Panc1 (cell line): ENCODE results near the gene ZNF678. TPM values are rescaled to one million over a fixed set of nuclear protein-coding genes. Genes with fewer than 3 reads are reported as not detected.

Experiments
- ATAC-seq: fragments of 200-7000 bp; cut with Tn5 transposase; 2 replicates; pipeline ENCODE4 v1.9.1; 2020; ENCODE audit warnings: mild to moderate bottlenecking, moderate library complexity
- Bru-seq: library from RNA; stranded (reverse); fragments of 400-500 nt; gene quantifications from one replicate; lab custom pipeline; 2021; lab: Mats Ljungman, UMichigan
- BruChase-seq, 2 experiments: library from RNA; stranded (reverse); fragments of 400-500 nt; gene quantifications; one replicate each; lab custom pipeline; 2021; lab: Mats Ljungman, UMichigan
- BruUV-seq: library from RNA; stranded (reverse); fragments of 400-500 nt; replicated peaks from 2 replicates; lab custom pipeline; 2021; lab: Mats Ljungman, UMichigan
- CTCF ChIA-PET: fragments of 300-600 bp; sonication (Branson Sonifier 250); formaldehyde crosslinking; loops from one replicate; lab custom pipeline; 2022; ENCODE audit warnings: antibody characterized with exemption; lab: Charles Lee
- POLR2A ChIA-PET: fragments of 300-600 bp; sonication (Branson Sonifier 250); formaldehyde crosslinking; loops from one replicate; lab custom pipeline; 2022; ENCODE audit warnings: antibody characterized with exemption; lab: Charles Lee
- DNase-seq: peaks from one replicate; pipeline ENCODE4 v3.0.0-alpha.2; 2010; ENCODE audit warnings: low read depth, low spot score
- H3K27ac ChIP-seq: 2 replicates; pipeline ENCODE4 v1.5.1; 2011; ENCODE audit warnings: mild to moderate bottlenecking, low read length, inconsistent platforms
- H3K27me3 ChIP-seq: fragments of 200-500 bp; sonication (Bioruptor generic); 2 replicates; pipeline ENCODE4 v1.6.0; 2014; ENCODE audit warnings: low read length, inconsistent platforms; ENCODE audit not compliant: control insufficient read depth, insufficient read depth
- H3K36me3 ChIP-seq: fragments of 200-500 bp; sonication (Bioruptor generic); 2 replicates; pipeline ENCODE4 v1.5.1; 2014; ENCODE audit warnings: inconsistent platforms, mild to moderate bottlenecking, low read length, moderate library complexity; ENCODE audit not compliant: control insufficient read depth, insufficient read depth
- H3K4me1 ChIP-seq: 2 replicates; pipeline ENCODE4 v1.5.1; 2011; ENCODE audit warnings: inconsistent platforms, mild to moderate bottlenecking, low read length, moderate library complexity; ENCODE audit not compliant: control insufficient read depth, insufficient read depth
- H3K4me3 ChIP-seq, 2 experiments: 2 replicates each; pipeline ENCODE4 v1.5.1; 2011 to 2012; ENCODE audit warnings: low read depth in 2 of 2, low read length in 2 of 2, mild to moderate bottlenecking in 2 of 2, inconsistent platforms in 1 of 2, moderate library complexity in 1 of 2
- H3K9me3 ChIP-seq: fragments of 200-500 bp; sonication (Bioruptor generic); 2 replicates; pipeline ENCODE4 v1.5.1; 2014; ENCODE audit warnings: low read depth, mild to moderate bottlenecking, inconsistent platforms, low read length, moderate library complexity; ENCODE audit not compliant: control insufficient read depth, insufficient read depth
- CTCF ChIP-seq: fragments of 450-650 bp; IDR thresholded peaks from 2 replicates; pipeline ENCODE4 v1.5.1; 2017; ENCODE audit warnings: mild to moderate bottlenecking
- POLR2AphosphoS5 ChIP-seq: IDR thresholded peaks from 2 replicates; pipeline ENCODE4 v1.6.1; 2012; ENCODE audit warnings: mild to moderate bottlenecking, low read depth, low read length, moderate library complexity
- SIN3A ChIP-seq: IDR thresholded peaks from 2 replicates; pipeline ENCODE4 v1.6.1; 2012; ENCODE audit warnings: low read depth, mild to moderate bottlenecking, low read length, moderate library complexity, borderline replicate concordance; ENCODE audit not compliant: insufficient read depth
- TCF7L2 ChIP-seq: IDR thresholded peaks from 2 replicates; pipeline ENCODE4 v1.6.1; 2011; ENCODE audit warnings: mild to moderate bottlenecking, low read depth, low read length, inconsistent platforms
- in situ Hi-C: cut with HindIII; loops from 2 replicates; pipeline ENCODE4 v1.10.0; 2016; ENCODE audit warnings: low sequenced_read_pairs, low pct_unique_long_range_greater_than_20kb
- intact Hi-C: fragments of 100-400 bp; cut with micrococcal nuclease; formaldehyde crosslinking; loops from one replicate; pipeline ENCODE4 v1.10.0; 2022; ENCODE audit not compliant: unreplicated experiment
- long read RNA-seq: library from polyadenylated mRNA; unstranded; transcript quantifications from one replicate; pipeline ENCODE4 v2.0.0, GENCODE V29; 2021; ENCODE audit not compliant: unreplicated experiment
- polyA plus RNA-seq: library from polyadenylated mRNA; unstranded; fragments of >200 nt; gene quantifications from one replicate; pipeline ENCODE4 v1.2.1, GENCODE V29; 2012; ENCODE audit warnings: missing spikeins; ENCODE audit not compliant: insufficient read length
- total RNA-seq: library from RNA; stranded (reverse); gene quantifications from one replicate; pipeline ENCODE4 v1.2.1, GENCODE V29; 2021; ENCODE audit not compliant: unreplicated experiment
- TF ChIP-seq, protein P1 (sequence below), 2 experiments: IDR thresholded peaks; 2 replicates each; pipeline ENCODE4 v1.6.1; 2011 to 2012; ENCODE audit warnings: low read depth in 2 of 2, control low read depth in 1 of 2, low read length in 1 of 2, mild to moderate bottlenecking in 1 of 2, moderate library complexity in 1 of 2; ENCODE audit not compliant: insufficient read depth in 1 of 2

Gene ZNF678
- 8.0 TPM for total RNA-seq
- polyA plus RNA-seq, result 2.3 TPM
- Bru-seq, nascent RNA, result percentile 82 among the genes with signal in this experiment
- percentile 78 among the genes with signal in this experiment for BruChase-seq, experiment 1, labeled RNA remaining after a 2-hour chase
- BruChase-seq, experiment 2, labeled RNA remaining after a 6-hour chase, result percentile 63 among the genes with signal in this experiment
- long read RNA-seq, full-length matches to known transcripts, result 5 of 16 reads
- long read RNA-seq, partial matches to known transcripts, result 1 of 16 reads
- long read RNA-seq, other reads (novel, unspliced or antisense), result 10 of 16 reads

DNA sequence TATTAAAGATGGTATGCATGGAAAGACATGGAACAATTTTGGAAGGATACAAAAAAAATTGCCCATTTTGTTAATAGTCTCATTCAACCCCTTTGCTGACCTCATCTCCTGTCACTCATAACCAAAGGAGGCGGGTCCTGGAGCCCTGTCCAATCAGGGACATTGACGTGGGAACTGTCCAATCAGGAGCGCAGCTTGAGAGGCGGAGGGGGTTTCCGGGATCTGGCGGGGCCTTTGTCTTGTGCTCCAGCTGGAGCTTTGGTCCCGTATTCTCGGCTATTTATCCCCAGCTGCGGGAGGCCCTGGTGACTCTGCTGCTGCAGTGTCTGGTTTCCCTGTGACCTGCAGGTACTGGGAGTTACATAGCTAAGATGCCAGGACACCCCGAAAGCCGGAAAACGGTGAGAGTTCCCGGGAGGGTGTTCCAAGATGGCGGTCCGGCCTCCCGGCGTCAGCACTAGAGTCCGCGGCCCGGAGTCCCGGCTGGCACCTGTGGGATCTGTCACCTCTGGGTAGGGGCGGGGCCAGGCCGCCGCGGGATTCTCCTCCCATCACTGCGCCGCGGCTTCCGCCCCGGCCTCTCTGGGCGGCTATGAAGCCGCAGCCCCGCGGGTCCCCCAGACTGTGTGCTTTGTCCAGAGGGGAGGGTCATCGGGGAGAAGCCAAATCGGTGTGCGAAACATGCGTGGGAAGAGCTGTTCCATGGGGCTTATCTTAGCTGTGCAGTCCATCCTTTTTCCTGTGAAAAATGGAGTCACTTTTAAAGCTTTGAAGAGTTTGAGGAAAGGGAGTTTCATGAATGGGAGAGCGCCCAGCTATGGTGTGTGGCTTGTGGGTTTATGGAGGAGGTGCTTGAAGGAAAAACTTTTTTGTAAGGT, at the start of gene ZNF678:
Gene ZNF678, plus strand, starts transcription at position 233 of the 878 bp plus-strand sequence. CDS start 87,436 bp downstream, outside the sequence.
- intact Hi-C loops (no loop called here), in situ Hi-C loops (no loop called here)
- POLR2A ChIA-PET, result interaction anchor here (0.6 to 0.7 kb wide), 2 partner anchors 21 to 970 kb away, joined by 3 to 4 read pairs; no protein-coding TSS in a partner anchor
- H3K9me3 ChIP-seq, result peaks cover 22% of the 10 kb centered on the region; the same call in 1 of the 2 replicates
- H3K4me1 ChIP-seq, result peaks cover 6% of the 10 kb centered on the region; the same call in 1 of the 2 replicates
- no peaks in the 10 kb centered on the region for H3K27me3 ChIP-seq
- DNase-seq (peak; percentile 77), ATAC-seq (peak; percentile 98)
- BruUV-seq, result no TSS peak
- peaks cover 3% of the 10 kb centered on the region; the same call in 1 of the 2 replicates for H3K36me3 ChIP-seq
- CTCF ChIA-PET, result no interaction called here
- peak within 1 kb of the TSS; percentile 96 for H3K27ac ChIP-seq
- H3K4me3 ChIP-seq, result peak within 1 kb of the TSS; percentile 90 to 95
- TF ChIP-seq CTCF (no peak), SIN3A (peak; percentile 87; the same call in 1 of the 2 replicates), TCF7L2 (peak; percentile 58; the same call in 1 of the 2 replicates), POLR2AphosphoS5 (peak; percentile 47; the same call in 1 of the 2 replicates)
- TF ChIP-seq, protein P1, sequence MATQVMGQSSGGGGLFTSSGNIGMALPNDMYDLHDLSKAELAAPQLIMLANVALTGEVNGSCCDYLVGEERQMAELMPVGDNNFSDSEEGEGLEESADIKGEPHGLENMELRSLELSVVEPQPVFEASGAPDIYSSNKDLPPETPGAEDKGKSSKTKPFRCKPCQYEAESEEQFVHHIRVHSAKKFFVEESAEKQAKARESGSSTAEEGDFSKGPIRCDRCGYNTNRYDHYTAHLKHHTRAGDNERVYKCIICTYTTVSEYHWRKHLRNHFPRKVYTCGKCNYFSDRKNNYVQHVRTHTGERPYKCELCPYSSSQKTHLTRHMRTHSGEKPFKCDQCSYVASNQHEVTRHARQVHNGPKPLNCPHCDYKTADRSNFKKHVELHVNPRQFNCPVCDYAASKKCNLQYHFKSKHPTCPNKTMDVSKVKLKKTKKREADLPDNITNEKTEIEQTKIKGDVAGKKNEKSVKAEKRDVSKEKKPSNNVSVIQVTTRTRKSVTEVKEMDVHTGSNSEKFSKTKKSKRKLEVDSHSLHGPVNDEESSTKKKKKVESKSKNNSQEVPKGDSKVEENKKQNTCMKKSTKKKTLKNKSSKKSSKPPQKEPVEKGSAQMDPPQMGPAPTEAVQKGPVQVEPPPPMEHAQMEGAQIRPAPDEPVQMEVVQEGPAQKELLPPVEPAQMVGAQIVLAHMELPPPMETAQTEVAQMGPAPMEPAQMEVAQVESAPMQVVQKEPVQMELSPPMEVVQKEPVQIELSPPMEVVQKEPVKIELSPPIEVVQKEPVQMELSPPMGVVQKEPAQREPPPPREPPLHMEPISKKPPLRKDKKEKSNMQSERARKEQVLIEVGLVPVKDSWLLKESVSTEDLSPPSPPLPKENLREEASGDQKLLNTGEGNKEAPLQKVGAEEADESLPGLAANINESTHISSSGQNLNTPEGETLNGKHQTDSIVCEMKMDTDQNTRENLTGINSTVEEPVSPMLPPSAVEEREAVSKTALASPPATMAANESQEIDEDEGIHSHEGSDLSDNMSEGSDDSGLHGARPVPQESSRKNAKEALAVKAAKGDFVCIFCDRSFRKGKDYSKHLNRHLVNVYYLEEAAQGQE (IDR thresholded peaks at IDR 0.05; ENCODE audit: insufficient read depth in 1 of 2, low read depth in 2 of 2, low read length in 1 of 2), result no peak

- Histone ChIP-seq H3K9me3 (no peaks in the 10 kb centered on the region), H3K36me3 (no peaks in the 10 kb centered on the region), H3K27me3 (no peaks in the 10 kb centered on the region; the same call in none of the 2 replicates), H3K27ac (no peak overlapping the region), H3K4me1 (no peaks in the 10 kb centered on the region), H3K4me3 (no peak overlapping the region)
- in situ Hi-C loops, result no loop called here
- POLR2A ChIA-PET, result interaction anchor here (0.6 kb wide), 1 partner anchor 52 kb away, joined by 3 read pairs; no protein-coding TSS in a partner anchor
- CTCF ChIA-PET, result interaction anchor here (0.7 kb wide), 1 partner anchor 37 kb away, joined by 4 read pairs; no protein-coding TSS in a partner anchor
- TF ChIP-seq TCF7L2 (no peak), POLR2AphosphoS5 (no peak), CTCF (no peak), SIN3A (no peak)
- TF ChIP-seq, protein P1 (IDR thresholded peaks at IDR 0.05; ENCODE audit: insufficient read depth in 1 of 2, low read depth in 2 of 2, low read length in 1 of 2), result no peak
- no peak for ATAC-seq
- no peak for DNase-seq
- BruUV-seq, result no TSS peak
- intact Hi-C loops, result no loop called here
Measured at GRCh38 chr1:227518876-227519275, 44.5 kb upstream of the ZNF678 start.
